ENCODE data around the gene ATP2A1.
A peak's percentile ranks its signal among the peaks of the same experiment; 100 is the strongest.
"Not testable (repeated sequence)": the region's sequence is repeated elsewhere in the genome, so short reads cannot be mapped to it uniquely, and the experiment has no call there.

The ATP2A1 gene

DNA sequence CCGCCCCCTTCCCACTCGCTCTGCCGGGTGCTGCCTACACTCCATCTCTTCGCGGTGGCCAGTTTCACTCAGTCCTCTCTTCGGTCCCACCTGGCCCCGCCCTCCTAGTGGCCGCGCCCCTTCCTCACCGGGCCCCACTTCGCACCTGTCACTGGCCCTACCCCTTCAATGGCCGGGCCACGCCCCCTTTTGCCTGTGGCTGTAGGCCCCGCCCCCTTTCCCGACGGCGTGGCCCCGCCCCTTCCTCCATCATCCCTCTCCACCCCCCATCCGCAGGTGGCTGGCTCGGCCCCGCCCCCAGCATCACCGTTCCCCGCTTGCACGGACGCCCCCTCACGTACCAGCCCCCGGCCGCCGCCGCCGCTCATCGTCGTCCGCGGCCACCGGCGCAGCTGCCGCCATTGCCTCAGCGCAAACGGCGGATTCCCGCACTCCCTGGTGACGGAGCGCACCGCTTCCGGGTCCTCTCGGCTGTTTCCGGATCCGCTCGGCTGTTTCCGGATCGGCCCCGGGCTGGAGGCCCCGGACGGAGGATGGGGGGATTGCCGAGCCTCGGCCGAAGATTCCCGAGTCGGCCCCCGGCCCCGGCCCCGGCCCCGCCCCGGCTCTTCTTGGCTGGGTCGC, 46.6 kb downstream of the ATP2A1 start, which contains the start of gene RABEP2:
RABEP2 (minus strand) TSS at position 477 of the 624 bp plus-strand sequence; CDS start at position 402, 75 bp downstream.
- peak; percentile 77 for DNase-seq (ENCODE audit: low read depth)
- peak within 1 kb of the TSS; percentile 78 for H3K4me3 ChIP-seq (ENCODE audit: control insufficient read depth, low read depth, low read length)
- TF ChIP-seq, protein P1, sequence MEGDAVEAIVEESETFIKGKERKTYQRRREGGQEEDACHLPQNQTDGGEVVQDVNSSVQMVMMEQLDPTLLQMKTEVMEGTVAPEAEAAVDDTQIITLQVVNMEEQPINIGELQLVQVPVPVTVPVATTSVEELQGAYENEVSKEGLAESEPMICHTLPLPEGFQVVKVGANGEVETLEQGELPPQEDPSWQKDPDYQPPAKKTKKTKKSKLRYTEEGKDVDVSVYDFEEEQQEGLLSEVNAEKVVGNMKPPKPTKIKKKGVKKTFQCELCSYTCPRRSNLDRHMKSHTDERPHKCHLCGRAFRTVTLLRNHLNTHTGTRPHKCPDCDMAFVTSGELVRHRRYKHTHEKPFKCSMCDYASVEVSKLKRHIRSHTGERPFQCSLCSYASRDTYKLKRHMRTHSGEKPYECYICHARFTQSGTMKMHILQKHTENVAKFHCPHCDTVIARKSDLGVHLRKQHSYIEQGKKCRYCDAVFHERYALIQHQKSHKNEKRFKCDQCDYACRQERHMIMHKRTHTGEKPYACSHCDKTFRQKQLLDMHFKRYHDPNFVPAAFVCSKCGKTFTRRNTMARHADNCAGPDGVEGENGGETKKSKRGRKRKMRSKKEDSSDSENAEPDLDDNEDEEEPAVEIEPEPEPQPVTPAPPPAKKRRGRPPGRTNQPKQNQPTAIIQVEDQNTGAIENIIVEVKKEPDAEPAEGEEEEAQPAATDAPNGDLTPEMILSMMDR (conservative IDR thresholded peaks at IDR 0.05; ENCODE audit: control insufficient read depth, insufficient read depth, low read depth, low read length) = no peak

DNA sequence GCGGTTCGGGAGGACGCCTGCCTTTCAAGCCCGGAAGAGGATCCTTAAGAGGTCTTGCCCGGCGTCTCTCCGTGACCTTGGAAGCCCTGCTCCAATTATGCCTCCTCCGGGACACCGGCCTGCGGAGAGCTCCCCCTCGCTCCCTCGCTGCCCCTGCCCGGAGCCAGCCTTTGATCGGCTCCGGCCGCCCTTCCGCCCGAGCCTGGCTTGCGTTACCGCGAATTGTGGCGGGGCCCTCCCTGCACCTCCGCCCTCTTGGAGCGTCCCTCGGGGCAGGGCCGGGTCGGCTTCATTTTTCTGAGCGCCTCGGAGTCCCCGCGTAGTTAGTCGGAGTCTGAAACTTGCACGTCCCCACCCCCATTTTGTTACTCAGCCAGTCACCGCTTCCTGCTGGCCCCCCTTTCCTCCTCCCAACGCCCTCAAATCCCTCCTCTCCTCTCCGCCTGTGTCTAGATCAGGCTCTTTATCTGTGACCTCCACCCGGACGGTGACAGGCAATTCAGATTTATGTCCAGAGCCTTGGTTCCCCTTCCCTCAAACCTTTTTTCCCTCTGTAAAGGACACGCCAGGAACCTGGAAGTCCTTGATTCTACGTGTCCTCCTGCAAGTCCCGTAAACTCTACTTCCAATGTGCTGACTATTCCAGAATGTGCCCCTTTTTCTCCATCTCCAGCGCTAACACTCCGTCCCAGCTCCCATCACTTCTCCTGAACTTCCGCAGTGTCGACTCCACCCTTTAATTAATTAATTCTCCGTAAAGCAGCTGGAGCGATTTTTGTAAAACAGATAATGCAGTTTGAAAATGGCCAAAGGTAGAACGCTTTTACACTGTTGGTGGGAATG, 47.3 kb downstream of the ATP2A1 start:
- TF ChIP-seq, protein P1 (conservative IDR thresholded peaks at IDR 0.05; ENCODE audit: control insufficient read depth, insufficient read depth, low read depth, low read length) = no peak
- peak; percentile 77 for DNase-seq (ENCODE audit: low read depth)

DNA sequence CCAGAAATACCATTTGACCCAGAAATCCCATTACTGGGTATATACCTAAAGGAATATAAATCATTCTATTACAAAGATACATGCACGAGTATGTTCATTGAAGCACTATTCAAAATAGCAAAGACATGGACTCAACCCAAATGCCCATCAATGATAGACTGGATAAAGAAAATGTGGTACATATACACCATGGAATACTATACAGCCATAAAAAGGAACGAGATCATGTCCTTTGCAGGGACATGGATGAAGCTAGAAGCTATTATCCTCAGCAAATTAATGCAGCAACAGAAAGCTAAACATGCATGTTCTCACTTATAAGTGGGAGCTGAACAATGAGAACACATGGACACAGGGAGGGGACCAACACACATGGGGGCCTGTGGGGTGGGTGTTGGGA, 48.0 kb downstream of the ATP2A1 start:
- DNase-seq (ENCODE audit: low read depth); H3K4me3 ChIP-seq (ENCODE audit: control insufficient read depth, low read depth, low read length): not testable (repeated sequence)

More for the DNA sequence above, 47.3 kb downstream of the ATP2A1 start:
- H3K4me3 ChIP-seq (ENCODE audit: control insufficient read depth, low read depth, low read length) = peak overlapping the region; percentile 78

DNA sequence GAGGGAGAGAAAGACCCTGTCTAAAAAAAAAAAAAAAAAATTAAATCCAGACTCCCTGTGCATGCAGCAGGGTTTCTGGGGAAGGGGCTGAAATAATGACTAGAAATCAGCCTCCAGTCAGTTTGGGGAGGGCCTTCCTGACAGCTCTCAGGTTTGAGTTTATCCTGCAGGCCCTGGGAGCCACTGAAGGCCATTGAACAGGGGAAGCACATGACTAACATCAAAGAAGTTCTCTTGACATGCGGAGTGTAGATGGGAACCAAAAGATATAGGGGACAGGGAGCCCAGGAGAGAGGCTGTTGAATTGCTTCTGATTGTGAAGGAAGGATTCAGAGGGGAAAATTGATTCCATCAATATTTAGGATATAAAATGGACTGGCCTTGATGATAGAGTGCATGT, 49.5 kb downstream of the ATP2A1 start:
- DNase-seq (ENCODE audit: low read depth) = no peak
- TF ChIP-seq, protein P1 (conservative IDR thresholded peaks at IDR 0.05; ENCODE audit: control insufficient read depth, insufficient read depth, low read depth, low read length) = no peak
- H3K4me3 ChIP-seq (ENCODE audit: control insufficient read depth, low read depth, low read length) = no peak overlapping the region

DNA sequence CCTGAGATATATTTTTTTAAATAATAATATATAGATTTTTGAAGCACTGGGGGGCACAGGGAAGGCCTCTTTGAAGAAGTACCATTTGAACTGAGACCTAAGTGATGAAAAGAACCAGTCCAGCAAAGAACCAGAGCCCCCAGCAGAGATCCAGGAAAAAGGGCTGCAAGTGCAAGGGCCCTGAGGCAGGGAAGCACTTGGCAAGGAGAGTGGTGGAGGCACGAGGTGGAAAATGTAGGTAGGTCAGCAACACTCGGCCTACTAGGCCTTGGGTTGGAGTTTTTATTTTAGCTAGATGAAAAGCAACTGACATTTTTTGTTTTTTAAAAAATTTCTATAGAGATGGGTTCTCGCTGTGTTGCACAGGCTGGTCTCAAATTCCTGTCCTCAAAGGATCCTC, 51.9 kb downstream of the ATP2A1 start:
- no peak for DNase-seq (ENCODE audit: low read depth)
- no peak overlapping the region for H3K4me3 ChIP-seq (ENCODE audit: control insufficient read depth, low read depth, low read length)
- TF ChIP-seq, protein P1 (conservative IDR thresholded peaks at IDR 0.05; ENCODE audit: control insufficient read depth, insufficient read depth, low read depth, low read length) = no peak

DNA sequence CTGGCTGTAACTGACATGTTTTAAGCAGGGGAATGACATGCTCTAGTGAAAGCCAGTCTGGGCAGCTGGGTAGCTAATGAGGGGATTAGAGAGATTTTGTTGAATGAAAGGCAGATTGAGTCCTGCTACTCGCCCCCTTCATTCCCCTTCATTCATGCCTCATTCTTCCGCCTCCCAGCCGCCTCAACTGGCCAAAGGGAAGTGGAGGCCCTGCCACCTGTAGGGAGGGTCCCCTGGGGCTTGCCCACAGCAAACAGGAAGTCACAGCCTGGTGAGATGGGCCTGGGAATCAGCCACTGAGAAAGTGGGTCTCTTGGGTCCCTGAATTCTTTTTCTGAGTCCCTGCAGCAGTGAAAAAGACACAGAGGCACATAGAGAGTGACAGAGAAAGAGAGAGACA, 52.4 kb downstream of the ATP2A1 start:
- TF ChIP-seq, protein P1 (conservative IDR thresholded peaks at IDR 0.05; ENCODE audit: control insufficient read depth, insufficient read depth, low read depth, low read length) = no peak
- DNase-seq (ENCODE audit: low read depth) = no peak

DNA sequence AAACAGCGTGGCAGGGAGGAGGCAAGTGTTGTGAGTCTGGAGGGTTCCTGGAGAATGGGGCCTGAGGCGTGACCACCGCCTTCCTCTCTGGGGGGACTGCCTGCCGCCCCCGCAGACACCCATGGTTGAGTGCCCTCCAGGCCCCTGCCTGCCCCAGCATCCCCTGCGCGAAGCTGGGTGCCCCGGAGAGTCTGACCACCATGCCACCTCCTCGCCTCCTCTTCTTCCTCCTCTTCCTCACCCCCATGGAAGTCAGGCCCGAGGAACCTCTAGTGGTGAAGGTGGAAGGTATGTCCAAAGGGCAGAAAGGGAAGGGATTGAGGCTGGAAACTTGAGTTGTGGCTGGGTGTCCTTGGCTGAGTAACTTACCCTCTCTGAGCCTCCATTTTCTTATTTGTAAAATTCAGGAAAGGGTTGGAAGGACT, 53.5 kb downstream of the ATP2A1 start, which contains the start of gene CD19:
CD19 (plus strand) TSS at position 171 of the 425 bp plus-strand sequence; CDS start at position 201, 30 bp downstream.
- DNase-seq (ENCODE audit: low read depth) = no peak
- TF ChIP-seq, protein P1 (conservative IDR thresholded peaks at IDR 0.05; ENCODE audit: control insufficient read depth, insufficient read depth, low read depth, low read length) = no peak
- H3K4me3 ChIP-seq (ENCODE audit: control insufficient read depth, low read depth, low read length) = no peak within 1 kb of the TSS

More for the DNA sequence above, 52.4 kb downstream of the ATP2A1 start:
- no peak overlapping the region for H3K4me3 ChIP-seq (ENCODE audit: control insufficient read depth, low read depth, low read length)

Measured in fibroblast of mammary gland (primary cell).